Mesenchymal stem cell (in vitro differentiated cells and primary cell): ENCODE results near the gene PDZK1.

Experiments
- DNase-seq: peaks from one replicate; pipeline ENCODE4 v3.0.0-alpha.2; 2013
- H2AFZ ChIP-seq: one replicate; pipeline ENCODE4 v1.6.1; 2013; ENCODE audit warnings: low read depth, mild to moderate bottlenecking, control low read depth, inconsistent platforms, low read length, moderate library complexity
- H2AK5ac ChIP-seq: 2 replicates; pipeline ENCODE4 v1.6.1; 2013; ENCODE audit warnings: low read length, moderate library complexity, mild to moderate bottlenecking, inconsistent platforms; ENCODE audit not compliant: severe bottlenecking
- H2BK120ac ChIP-seq: one replicate; pipeline ENCODE4 v1.6.1; 2013; ENCODE audit warnings: low read depth, mild to moderate bottlenecking, inconsistent platforms, low read length, moderate library complexity
- H2BK12ac ChIP-seq, 2 experiments: one replicate each; pipeline ENCODE4 v1.6.1; 2013; ENCODE audit warnings: inconsistent platforms in 2 of 2, low read length in 2 of 2, mild to moderate bottlenecking in 2 of 2, moderate library complexity in 2 of 2, control low read depth in 1 of 2
- H2BK15ac ChIP-seq: one replicate; pipeline ENCODE4 v1.6.1; 2013; ENCODE audit warnings: mild to moderate bottlenecking, low read depth, inconsistent platforms; ENCODE audit not compliant: poor library complexity, severe bottlenecking
- H2BK5ac ChIP-seq: 2 replicates; pipeline ENCODE4 v1.6.1; 2013; ENCODE audit warnings: low read depth, mild to moderate bottlenecking, low read length, control low read depth, inconsistent platforms; ENCODE audit not compliant: poor library complexity, severe bottlenecking
- H3K14ac ChIP-seq, 2 experiments: one replicate each; pipeline ENCODE4 v1.6.1; 2013; ENCODE audit warnings: inconsistent platforms in 2 of 2, low read length in 2 of 2, control low read depth in 1 of 2, mild to moderate bottlenecking in 1 of 2, moderate library complexity in 1 of 2
- H3K18ac ChIP-seq, 2 experiments: one replicate each; pipeline ENCODE4 v1.6.1; 2013; ENCODE audit warnings: inconsistent platforms in 2 of 2, low read length in 2 of 2, control low read depth in 1 of 2, low read depth in 1 of 2, mild to moderate bottlenecking in 1 of 2
- H3K23ac ChIP-seq, 2 experiments: one replicate each; pipeline ENCODE4 v1.6.1; 2013; ENCODE audit warnings: inconsistent platforms in 2 of 2, low read length in 2 of 2, mild to moderate bottlenecking in 2 of 2, moderate library complexity in 2 of 2, control low read depth in 1 of 2
- H3K27ac ChIP-seq: 2 replicates; pipeline ENCODE4 v1.5.1; 2013; ENCODE audit warnings: mild to moderate bottlenecking, moderate library complexity, low read length, control low read depth, inconsistent platforms; ENCODE audit not compliant: poor library complexity, severe bottlenecking
- H3K27me3 ChIP-seq, 2 experiments: 2 replicates each; pipeline versions ENCODE4 v1.6.1 to v1.7.0; 2013; ENCODE audit warnings: low read length in 2 of 2, mild to moderate bottlenecking in 2 of 2, moderate library complexity in 2 of 2, control low read depth in 1 of 2, inconsistent platforms in 1 of 2; ENCODE audit not compliant: control insufficient read depth in 1 of 2, insufficient read depth in 1 of 2
- H3K36me3 ChIP-seq, 2 experiments: 2 replicates each; pipeline versions ENCODE4 v1.6.1 to v1.7.0; 2013; ENCODE audit warnings: low read length in 2 of 2, control low read depth in 1 of 2, inconsistent platforms in 1 of 2, low read depth in 1 of 2, mild to moderate bottlenecking in 1 of 2; ENCODE audit not compliant: insufficient read depth in 2 of 2, control insufficient read depth in 1 of 2
- H3K4ac ChIP-seq, 2 experiments: one replicate each; pipeline ENCODE4 v1.6.1; 2013; ENCODE audit warnings: inconsistent platforms in 2 of 2, low read length in 2 of 2, mild to moderate bottlenecking in 2 of 2, moderate library complexity in 2 of 2, control low read depth in 1 of 2, low read depth in 1 of 2
- H3K4me1 ChIP-seq: 2 replicates; pipeline ENCODE4 v1.6.1; 2013; ENCODE audit warnings: low read depth, low read length, control low read depth; ENCODE audit not compliant: control insufficient read depth, insufficient read depth
- H3K4me2 ChIP-seq: 2 replicates; pipeline ENCODE4 v1.6.1; 2013; ENCODE audit warnings: low read length, mild to moderate bottlenecking, inconsistent platforms; ENCODE audit not compliant: poor library complexity, severe bottlenecking
- H3K4me3 ChIP-seq, 2 experiments: 2 replicates each; pipeline versions ENCODE4 v1.5.1 to v1.7.0; 2013; ENCODE audit warnings: low read length in 2 of 2, mild to moderate bottlenecking in 2 of 2, control low read depth in 1 of 2, low read depth in 1 of 2; ENCODE audit not compliant: insufficient read depth in 1 of 2
- H3K79me1 ChIP-seq: replicated peaks from 2 replicates; pipeline ENCODE4 v1.6.1; 2013; ENCODE audit warnings: mild to moderate bottlenecking, control low read depth, low read length, inconsistent platforms; ENCODE audit not compliant: poor library complexity, severe bottlenecking
- H3K9ac ChIP-seq: 2 replicates; pipeline ENCODE4 v1.7.0; 2013; ENCODE audit warnings: mild to moderate bottlenecking, low read length, moderate library complexity
- H3K9me3 ChIP-seq: 2 replicates; pipeline ENCODE4 v1.7.0; 2013; ENCODE audit warnings: mild to moderate bottlenecking, low read length; ENCODE audit not compliant: control insufficient read depth
- H4K8ac ChIP-seq: one replicate; pipeline ENCODE4 v1.6.1; 2013; ENCODE audit warnings: inconsistent platforms, mild to moderate bottlenecking, low read length, moderate library complexity
- H4K91ac ChIP-seq: one replicate; pipeline ENCODE4 v1.6.1; 2013; ENCODE audit warnings: mild to moderate bottlenecking, low read length, inconsistent platforms
- WGBS: methylation state at CpG from one replicate; pipeline ENCODE4 v1.1.7; 2013; ENCODE audit warnings: mixed read lengths; 5-methylcytosine and 5-hydroxymethylcytosine counted together

PDZK1 gene

DNA sequence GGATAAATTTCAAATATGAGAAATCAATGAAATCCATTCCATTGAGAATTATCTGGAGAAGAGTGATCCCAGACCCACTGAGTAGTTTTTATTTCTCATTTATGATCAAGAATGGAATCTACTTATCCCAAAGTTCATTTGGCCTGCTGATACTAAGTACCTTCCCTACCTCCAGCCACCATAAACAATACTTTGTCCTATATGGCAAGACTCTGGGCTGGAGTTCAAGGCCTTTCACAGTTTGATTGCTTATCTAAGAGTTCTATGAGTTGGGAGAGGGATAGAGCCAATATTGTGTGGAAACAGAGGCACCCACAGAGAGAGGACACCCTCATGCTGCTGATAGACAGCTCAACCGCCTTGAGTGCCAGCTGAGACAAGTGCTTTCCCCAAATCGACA is 5.1 kb downstream of the PDZK1 start:
- Histone ChIP-seq H2AFZ (no peak overlapping the region), H3K23ac (no peak overlapping the region), H3K4me2 (no peak overlapping the region), H3K14ac (no peak overlapping the region), H2AK5ac (no peak overlapping the region), H3K4ac (no peak overlapping the region), H3K9ac (no peak overlapping the region), H3K9me3 (no peaks in the 10 kb centered on the region), H3K18ac (no peak overlapping the region), H2BK120ac (no peak overlapping the region), H3K4me3 (no peak overlapping the region), H3K27ac (no peak overlapping the region), H4K8ac (no peak overlapping the region), H3K36me3 (no peaks in the 10 kb centered on the region), H3K27me3 (peaks cover 0 to 12% of the 10 kb centered on the region in 2 experiments), H3K79me1 (peaks cover 4% of the 10 kb centered on the region), H2BK15ac (no peak overlapping the region), H2BK12ac (no peak overlapping the region), H3K4me1 (peaks cover 8% of the 10 kb centered on the region), H2BK5ac (no peak overlapping the region), H4K91ac (no peak overlapping the region)
- WGBS, result 92% methylated on average over 2 of the region's 2 CpGs
- no peak for DNase-seq

DNA sequence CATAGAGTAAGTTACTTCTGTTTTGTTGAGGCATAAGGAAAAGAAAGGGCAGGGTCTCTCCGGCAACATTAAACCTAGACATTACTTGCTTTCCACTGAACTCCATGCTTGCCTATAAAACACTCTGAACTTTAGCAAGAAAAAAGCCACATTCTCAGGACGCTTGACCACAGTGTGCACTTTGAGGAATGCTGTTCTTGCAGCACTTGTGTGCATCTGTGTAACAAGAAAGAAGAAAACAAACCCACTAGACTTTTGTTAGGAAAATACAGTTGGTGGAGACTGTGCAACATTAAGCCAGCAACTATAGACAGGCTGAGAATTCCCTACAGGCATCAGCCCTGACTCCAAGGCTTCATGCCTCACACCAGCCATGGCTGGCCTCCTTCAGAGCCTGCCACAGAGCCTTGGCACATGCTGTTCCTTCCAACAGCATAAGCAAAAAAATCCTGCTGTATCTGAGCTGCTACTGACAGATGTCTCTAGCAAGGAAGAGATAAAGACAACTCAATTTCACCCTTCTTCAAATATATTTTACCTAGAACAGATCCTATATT is 5.8 kb downstream of the PDZK1 start:
- Histone ChIP-seq H3K36me3 (no peaks in the 10 kb centered on the region), H2AFZ (no peak overlapping the region), H4K91ac (no peak overlapping the region), H2BK15ac (no peak overlapping the region), H3K4me1 (peaks cover 5% of the 10 kb centered on the region), H3K79me1 (peaks cover 4% of the 10 kb centered on the region), H3K18ac (no peak overlapping the region), H2BK120ac (no peak overlapping the region), H3K14ac (peak overlapping the region in 1 of 2 experiments; percentile 65), H2BK12ac (no peak overlapping the region), H3K9ac (no peak overlapping the region), H2BK5ac (no peak overlapping the region), H3K23ac (no peak overlapping the region), H2AK5ac (no peak overlapping the region), H3K27me3 (peaks cover 0 to 12% of the 10 kb centered on the region in 2 experiments), H4K8ac (no peak overlapping the region), H3K4me3 (no peak overlapping the region), H3K4me2 (no peak overlapping the region), H3K27ac (peak overlapping the region; percentile 39), H3K9me3 (no peaks in the 10 kb centered on the region), H3K4ac (no peak overlapping the region)
- WGBS, result 85% methylated on average over 2 of the region's 2 CpGs
- peak; percentile 29 for DNase-seq

DNA sequence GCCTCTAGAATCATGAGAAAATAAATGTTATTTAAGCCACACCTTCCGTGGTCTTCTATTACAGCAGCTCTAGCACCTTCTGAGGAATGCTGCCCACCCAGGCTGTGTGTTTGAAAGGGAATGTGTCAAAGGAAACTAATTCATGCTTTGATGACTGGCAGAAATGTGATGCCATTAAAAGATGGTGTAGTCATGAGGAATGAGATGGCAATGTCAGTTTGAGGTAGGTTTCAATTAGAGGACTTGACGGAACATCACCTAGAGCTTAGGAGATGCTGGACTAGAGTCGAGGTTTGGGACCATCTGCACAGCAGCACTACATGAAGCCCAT is 10.6 kb downstream of the PDZK1 start:
- H3K9me3 ChIP-seq, result no peaks in the 10 kb centered on the region
- H3K4me2 ChIP-seq, result no peak overlapping the region
- no peak overlapping the region for H2BK120ac ChIP-seq
- H3K36me3 ChIP-seq, result no peaks in the 10 kb centered on the region
- no peak overlapping the region for H3K4ac ChIP-seq
- WGBS, result 98% methylated on average over 3 of the region's 3 CpGs
- H3K4me3 ChIP-seq, result no peak overlapping the region
- no peak overlapping the region for H3K27ac ChIP-seq
- H2BK12ac ChIP-seq, result no peak overlapping the region
- H3K14ac ChIP-seq, result no peak overlapping the region
- no peak overlapping the region for H2BK15ac ChIP-seq
- H4K8ac ChIP-seq, result no peak overlapping the region
- peaks cover 0 to 12% of the 10 kb centered on the region in 2 experiments for H3K27me3 ChIP-seq
- no peak overlapping the region for H3K18ac ChIP-seq
- H2AFZ ChIP-seq, result no peak overlapping the region
- no peak overlapping the region for H2BK5ac ChIP-seq
- DNase-seq, result no peak
- no peak overlapping the region for H2AK5ac ChIP-seq
- H3K79me1 ChIP-seq, result peaks cover 4% of the 10 kb centered on the region
- no peak overlapping the region for H4K91ac ChIP-seq
- H3K23ac ChIP-seq, result no peak overlapping the region
- no peak overlapping the region for H3K9ac ChIP-seq
- H3K4me1 ChIP-seq, result peaks cover 2% of the 10 kb centered on the region

GRCh38 chr1:145695821-145696629 is 11.1 kb downstream of the PDZK1 start:
- H2AFZ ChIP-seq, result no peak overlapping the region

More at GRCh38 chr1:145695821-145696629, 11.1 kb downstream of the PDZK1 start:
- H4K8ac ChIP-seq, result no peak overlapping the region
- H3K36me3 ChIP-seq, result no peaks in the 10 kb centered on the region
- H3K14ac ChIP-seq, result no peak overlapping the region
- WGBS, result 80% methylated on average over 5 of the region's 5 CpGs
- H2BK120ac ChIP-seq, result no peak overlapping the region
- no peak overlapping the region for H4K91ac ChIP-seq
- no peak for DNase-seq
- peaks cover 2% of the 10 kb centered on the region for H3K4me1 ChIP-seq
- H2BK5ac ChIP-seq, result no peak overlapping the region
- no peak overlapping the region for H3K9ac ChIP-seq
- H3K18ac ChIP-seq, result no peak overlapping the region
- peaks cover 4% of the 10 kb centered on the region for H3K79me1 ChIP-seq
- peaks cover 0 to 12% of the 10 kb centered on the region in 2 experiments for H3K27me3 ChIP-seq
- H2BK15ac ChIP-seq, result no peak overlapping the region
- no peak overlapping the region for H3K4me2 ChIP-seq
- H3K4ac ChIP-seq, result no peak overlapping the region
- H3K27ac ChIP-seq, result no peak overlapping the region
- H3K9me3 ChIP-seq, result no peaks in the 10 kb centered on the region
- H2BK12ac ChIP-seq, result no peak overlapping the region
- H3K23ac ChIP-seq, result no peak overlapping the region
- H3K4me3 ChIP-seq, result no peak overlapping the region
- no peak overlapping the region for H2AK5ac ChIP-seq
